ENCODE results near the gene TUSC1. TPM values are rescaled to one million over a fixed set of nuclear protein-coding genes. Genes with fewer than 3 reads are reported as not detected.
"Not testable (repeated sequence)": the region's sequence is repeated elsewhere in the genome, so short reads cannot be mapped to it uniquely, and the experiment has no call there.

TUSC1 gene
- total RNA-seq (2014; rRNA removed; shearing (Covaris generic)): not detected in 2 replicates

DNA sequence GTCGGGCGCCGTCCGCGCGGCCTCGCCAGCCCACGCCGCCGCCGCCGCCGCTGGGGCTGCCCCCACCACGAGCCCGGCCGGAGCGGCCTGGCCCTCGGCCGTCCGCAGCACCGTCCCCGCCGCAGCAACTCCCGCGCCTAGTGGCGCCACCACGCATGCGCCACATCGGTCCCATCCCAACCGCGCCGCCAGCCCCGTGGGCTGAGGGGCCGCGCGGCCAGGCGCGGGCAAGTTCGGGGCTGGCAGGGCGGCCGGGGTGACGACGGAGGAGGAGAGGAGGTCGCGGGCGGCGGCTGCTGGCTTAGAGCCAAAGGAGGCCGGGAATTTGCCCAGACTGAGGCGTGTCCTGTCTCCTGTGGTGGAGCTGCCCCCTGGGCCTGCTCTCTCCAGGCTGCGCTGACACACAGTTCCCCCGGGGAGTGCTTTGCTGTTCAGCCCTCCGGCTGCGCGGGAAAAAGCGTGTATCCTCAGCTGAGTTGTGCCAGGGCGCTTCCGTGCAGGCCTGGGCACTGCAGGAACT is at the start of gene TUSC1:
Gene TUSC1 (minus strand): TSS at position 298 of the 520 bp plus-strand sequence. CDS start 132 bp downstream, at position 166.
- no peak for DNase-seq (ENCODE audit: low read depth)

DNA sequence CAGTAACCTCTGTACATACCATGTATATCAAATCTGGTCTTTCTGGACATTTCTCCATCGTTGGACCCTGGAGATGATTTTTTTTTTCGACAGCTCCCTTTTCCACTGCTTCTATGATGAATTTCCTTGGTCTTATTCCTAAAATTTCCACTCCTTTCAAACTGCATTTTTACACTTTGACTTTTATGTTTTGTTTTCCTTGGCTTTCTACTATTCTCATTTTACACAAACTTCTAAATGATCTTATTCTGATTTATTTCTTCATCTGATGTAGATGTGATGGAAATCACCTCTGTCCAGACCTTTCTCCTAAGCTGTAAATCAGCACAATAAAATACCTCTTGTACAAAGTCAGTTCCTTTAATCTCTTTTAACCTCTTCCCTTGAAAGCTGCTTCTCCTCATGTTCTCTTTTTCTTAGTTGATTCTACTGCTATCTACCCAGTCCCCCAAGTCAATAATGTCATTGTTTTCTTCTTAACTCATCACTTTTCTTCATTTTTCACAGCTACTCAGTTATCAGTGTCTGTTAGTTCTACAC is 48.7 kb upstream of the TUSC1 start:
- no peak for DNase-seq (ENCODE audit: low read depth)

DNA sequence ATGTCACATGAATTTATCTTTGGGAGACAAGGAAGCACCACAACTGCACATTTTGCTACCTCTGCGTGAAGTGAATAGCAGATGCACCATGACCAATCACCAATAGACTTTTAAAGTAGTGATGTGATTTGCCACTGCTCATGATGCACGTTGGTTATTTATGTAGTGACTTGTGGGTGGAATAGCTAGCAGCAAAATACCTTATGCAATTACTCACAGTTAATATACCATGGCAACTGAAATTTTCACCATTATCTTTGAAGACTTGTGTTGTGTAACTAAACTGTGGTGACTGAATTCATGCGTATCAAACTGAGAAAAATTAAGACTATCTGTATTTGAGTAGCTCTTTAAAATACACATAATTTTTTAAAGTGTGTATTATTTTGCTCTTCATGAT is 46.2 kb upstream of the TUSC1 start:
- no peak for DNase-seq (ENCODE audit: low read depth)

DNA sequence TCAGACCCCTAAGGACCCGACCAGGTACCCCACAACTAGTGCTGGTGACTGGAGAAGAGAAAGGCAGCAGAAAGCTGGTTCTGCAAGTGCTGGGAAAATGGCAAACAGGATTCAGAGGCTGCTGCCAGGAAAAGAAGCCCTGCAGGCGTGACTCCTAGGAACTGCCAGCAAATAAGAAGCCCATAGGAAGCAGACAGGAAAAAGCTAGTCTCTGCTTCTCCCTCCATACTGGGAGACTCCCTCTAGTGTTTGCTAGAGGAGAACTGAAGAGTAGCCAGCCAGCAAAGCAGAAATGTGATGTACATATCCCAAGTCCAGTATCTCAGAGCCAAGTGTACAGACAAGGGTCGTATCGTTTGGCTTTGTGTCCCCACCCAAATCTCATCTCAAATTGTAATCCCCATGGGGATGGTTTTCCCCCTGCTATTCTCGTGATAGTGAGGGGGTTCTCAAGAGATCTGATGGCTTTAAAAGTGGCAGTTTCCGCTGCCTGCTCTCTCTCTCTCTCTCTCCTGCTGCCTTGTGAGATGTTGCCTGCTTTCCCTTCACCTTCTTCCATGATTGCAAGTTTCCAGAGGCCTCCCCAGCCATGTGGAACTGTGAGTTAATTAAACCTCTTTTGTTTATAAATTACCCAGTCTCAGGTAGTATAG is 38.1 kb upstream of the TUSC1 start:
- DNase-seq (ENCODE audit: low read depth): no peak

DNA sequence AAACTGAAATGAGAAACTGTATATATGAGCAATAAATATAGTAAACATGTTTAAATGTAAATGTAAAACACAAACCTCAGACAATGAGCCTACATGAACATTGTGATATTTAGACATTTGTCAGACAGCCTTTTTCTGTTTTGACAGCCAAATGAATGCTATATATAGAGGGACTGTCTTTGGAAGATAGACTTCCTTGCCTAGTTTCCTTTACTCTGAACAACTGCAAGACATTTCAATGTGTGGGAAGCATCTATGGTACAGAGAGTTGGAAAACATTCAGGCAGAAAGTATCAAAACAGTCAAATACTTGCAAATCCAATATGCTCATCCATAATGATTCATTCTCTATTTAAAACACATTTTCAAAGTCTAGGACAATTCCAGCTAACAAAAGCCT is 31.7 kb upstream of the TUSC1 start:
- DNase-seq (ENCODE audit: low read depth): no peak

DNA sequence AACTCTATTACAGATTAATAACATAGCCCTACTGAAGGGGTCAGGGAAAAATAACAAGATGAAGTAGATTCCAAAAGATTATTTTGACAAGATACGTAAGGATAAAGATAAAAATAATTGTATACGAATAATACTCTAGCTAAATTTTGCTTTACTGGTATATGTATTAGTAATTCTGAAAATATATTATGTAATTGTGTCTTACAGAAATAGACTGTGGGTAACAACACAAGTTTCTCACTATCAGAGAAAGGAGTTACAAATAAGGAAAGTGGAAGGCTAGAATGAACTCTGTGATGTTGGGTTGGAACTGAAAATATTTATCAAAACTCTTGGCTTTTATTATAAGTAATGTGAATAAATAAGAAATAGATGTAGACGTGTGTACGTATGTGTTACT is 26.6 kb upstream of the TUSC1 start:
- DNase-seq (ENCODE audit: low read depth): no peak

DNA sequence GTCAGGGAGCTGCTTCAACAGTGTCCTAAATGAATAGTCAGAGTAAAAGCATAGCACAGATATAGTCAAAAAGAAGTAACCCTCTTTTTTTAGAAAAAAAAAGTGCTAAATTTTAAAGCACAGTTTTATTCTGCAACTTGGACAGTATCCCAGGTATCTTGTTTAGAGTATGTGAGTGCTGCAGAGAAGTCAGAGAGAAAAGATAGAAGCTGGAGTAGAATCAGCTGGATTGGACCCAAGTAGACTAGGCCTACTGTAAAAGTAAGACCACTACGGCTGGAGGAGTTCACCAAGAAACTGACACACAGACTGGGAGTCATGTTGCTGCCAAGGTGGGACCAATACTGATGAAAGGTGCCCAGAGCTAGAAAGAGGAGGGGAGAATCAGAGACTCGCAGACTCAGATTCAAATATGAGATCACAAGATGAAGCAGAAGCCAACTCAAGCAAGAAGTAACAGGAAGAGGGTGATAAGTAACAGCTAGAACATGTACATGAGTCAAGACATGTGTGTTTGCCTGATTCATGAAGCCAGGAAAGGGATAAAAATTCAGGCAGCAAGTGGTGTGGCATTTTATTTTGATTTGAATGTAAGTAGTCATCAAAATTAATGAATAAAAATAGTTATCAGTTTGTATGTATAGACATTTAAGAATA is 25.6 kb upstream of the TUSC1 start:
- no peak for DNase-seq (ENCODE audit: low read depth)

DNA sequence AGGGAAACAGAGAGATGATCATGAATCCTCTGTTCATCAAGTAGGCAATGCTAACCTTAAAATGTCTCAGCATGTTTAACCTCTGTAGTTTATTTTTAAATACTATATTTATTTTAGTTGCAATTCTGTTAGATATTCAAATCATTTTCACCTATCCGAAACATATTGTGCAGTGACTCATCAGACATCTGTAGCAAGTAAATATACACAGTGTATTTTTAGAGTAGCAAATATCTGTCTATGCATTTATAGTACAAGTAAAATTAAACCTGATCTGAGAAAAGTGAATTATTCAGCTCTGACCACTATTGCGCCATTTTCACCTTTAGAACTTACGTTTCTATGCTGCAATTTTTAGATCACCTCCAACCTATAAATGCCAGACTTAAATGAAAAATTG is 24.3 kb upstream of the TUSC1 start:
- DNase-seq (ENCODE audit: low read depth): no peak

DNA sequence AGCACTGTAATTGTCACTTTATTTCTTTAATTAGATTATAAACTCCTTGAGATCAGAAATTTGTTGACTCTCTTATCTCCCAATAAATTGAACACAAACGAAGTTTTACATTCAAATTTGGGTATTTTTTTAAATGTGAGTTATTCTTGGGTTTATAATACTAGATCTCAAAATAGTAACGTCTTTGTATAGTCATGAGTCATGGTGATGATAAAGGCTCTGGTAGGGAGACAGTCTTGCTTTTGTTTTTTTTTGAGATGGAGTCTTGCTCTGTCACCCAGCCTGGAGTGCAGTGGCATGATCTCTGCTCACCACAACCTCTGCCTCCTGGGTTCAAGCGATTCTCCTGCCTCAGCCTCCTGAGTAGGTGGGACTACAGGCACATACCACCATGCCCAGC is 22.7 kb upstream of the TUSC1 start:
- not testable (repeated sequence) for DNase-seq (ENCODE audit: low read depth)

DNA sequence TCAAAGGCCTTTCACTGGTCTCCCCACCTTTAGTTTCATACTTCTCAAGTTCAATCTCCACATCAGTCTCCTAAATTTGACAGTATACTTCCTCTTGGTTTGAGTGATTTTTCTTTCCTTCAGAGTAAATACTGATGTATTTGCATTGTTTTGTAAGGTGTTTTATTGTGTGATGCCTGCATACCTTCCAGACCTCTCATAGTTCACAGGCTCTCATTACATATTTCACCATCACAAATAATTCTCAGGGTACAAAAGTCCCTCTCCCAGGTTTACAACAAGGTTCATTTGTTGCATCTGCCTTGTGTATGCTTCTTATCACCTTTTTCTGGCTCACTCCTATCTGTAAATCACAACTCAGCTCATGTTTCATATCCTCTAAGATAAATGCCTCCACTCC is 22.2 kb upstream of the TUSC1 start:
- DNase-seq (ENCODE audit: low read depth): no peak

DNA sequence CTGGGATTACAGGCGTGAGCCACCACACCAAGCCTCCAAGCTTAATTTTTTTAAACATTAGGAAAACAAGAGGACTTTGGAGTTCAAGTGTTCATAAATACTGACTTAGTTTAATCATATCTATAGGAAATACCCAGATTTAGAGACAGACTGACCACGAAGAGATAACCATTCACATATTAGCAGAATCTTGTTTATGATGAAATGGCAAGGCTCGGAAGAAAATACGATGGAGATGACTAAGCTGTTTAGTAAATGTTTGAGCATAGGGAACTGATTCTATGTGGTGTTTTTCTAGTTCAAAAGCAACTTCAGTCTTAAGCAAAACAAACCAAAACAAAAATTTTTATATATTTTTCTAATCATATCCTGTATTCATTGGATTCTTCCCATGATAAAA is 13.5 kb upstream of the TUSC1 start:
- DNase-seq (ENCODE audit: low read depth): no peak

DNA sequence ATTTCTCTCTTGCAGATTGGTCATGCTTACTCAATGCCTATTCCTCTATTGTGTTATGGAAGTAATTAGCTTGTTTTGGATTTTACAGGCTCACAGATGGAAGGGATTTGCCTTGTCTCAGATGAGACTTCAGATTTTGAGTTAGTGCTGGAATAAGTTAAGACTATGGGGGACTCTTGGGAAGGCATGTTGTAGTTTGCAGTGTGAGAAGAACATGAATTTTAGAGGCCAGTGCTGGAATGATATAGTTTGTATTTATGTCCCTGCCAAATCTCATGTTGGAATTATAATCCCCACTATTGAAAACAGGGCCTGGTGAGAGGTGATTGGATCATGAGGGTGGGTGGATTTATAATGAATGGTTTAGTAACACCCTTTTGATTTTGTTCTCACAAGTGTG is 6.1 kb upstream of the TUSC1 start:
- no peak for DNase-seq (ENCODE audit: low read depth)

DNA sequence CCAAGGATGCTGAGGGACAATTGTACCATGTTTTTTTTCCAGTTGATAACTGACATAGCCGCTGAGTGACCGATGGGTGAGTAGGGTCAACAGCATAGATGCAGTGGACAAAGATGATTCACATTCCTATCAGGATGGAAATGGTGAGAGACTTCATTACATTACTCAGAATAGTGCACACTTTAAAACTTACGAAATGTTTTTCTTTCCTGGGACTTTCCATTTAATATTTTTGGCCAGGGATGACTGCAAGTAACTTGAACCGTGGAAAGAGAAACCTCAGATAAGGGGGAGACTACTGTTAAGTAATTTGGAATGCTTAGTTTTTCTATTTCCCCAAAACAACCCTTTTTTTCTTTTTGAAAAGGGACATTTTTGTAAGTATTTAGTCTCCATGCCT is 3.0 kb upstream of the TUSC1 start:
- DNase-seq (ENCODE audit: low read depth): no peak

DNA sequence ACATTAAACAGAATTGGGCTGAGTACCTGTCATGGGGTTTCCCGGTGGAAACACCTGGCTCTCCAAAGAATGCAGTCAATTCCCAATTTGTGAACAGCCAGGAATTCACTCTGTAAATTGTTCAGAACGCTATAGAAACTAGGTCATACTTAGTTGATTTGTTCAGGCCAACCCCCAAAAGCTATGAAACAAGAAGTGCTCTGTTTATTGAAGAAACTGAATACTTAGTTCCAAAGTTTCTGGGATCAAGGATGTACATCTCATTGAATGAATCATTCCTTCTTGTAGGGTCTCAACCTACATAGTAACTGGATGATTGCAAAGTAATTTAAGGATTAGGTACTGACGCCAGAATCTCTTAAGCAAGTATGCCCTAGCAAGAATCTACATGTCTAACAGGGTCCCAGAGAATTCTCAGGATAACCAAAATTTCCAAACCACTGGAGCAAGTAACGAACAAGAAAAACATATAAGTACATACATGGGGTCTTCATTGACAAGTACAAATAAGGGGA is 659 bp upstream of the TUSC1 start:
- DNase-seq (ENCODE audit: low read depth): no peak

DNA sequence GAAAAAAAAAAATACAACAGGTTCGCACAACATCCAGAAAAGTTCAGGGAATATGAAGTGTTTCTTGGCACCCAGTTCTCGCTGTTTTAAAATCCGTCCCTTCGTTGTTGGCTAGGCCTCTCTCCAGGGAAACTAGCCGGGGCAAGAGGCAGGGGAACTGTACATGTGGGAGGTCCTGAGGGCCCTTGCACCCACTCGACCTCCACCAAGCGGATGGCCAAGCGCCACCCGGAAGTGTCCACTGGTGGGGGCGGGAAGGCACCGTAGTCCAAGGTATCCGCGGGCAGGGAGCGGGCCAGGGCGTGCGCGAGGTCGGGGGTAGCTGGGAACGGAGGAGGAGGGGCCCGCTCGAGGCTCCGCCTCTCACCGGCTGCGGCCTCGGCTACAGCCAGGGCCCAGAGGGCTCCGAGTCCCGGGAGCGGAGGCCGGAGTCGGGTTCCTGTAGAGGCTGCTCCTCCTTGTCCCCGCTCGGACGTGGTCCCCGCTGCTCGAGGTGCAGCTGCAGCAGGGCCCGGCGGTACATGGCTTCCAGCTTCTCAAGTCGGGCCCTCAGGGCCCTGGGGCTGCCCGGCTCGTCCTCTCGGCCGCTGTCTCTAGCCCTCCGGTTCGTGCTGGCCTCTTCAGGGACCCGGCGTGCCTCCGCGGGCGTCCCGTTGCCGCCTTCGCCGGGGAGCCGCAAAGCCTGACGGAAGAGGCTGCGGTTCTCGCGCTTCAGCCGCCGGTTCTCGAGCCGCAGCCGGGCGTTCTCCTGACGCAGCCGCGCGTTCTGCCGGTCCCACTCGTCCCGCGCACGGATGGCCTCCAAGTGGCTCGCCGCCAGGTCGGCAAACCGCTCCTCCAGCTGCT is 720 bp downstream of the TUSC1 start:
- no peak for DNase-seq (ENCODE audit: low read depth)

DNA sequence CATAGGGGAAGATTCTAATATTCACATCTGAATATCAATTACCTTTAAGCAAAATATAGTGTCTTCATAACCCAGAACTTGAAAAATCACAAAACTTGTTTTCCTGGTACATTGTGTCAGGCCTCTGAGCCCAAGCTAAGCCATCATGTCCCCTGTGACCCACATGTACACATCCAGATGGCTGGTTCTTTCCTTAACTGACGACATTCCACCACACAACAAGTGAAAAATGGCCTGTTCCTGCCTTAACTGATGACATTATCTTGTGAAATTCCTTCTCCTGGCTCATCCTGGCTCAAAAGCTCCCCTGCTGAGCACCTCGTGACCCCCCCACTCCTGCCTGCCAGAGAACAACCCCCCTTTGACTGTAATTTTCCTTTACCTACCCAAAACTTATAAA is 2.4 kb downstream of the TUSC1 start:
- DNase-seq (ENCODE audit: low read depth): not testable (repeated sequence)

DNA sequence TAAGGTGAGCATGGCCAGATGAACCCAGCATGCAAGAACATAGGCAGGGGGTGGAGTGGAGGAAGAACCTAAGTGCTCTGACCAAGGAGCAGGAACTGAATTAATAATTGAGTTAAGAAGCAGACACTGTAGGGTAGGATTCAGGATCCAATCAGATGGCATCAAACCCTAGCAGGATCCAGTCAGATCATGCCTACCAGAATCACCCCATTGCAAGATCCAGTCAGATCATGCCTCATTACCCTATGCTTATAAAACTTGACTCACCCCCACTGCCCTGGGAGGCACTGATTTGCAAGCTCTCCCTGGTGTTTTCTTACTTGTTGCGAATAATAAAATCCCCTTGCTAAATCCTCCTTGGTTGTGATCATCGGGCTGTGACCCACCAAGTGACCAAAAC is 19.7 kb downstream of the TUSC1 start:
- no peak for DNase-seq (ENCODE audit: low read depth)

DNA sequence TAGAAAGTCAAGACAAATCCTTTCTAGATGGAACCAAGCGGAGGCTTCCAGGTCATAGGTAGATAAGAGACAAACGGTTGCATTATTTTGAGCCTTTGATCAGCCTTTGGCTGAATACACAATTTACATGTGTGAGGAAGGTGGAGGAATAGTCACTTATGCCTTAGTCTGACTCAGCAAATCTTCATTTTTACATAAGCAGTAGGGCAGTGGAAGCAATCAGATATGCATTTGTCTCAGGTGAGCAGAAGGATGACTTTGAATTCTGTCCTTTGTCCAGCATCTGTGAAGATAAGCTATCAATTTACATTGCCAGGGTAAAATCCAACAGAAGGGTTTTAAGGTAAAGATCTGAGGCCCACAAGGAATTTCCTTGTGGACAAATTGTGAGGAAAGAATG is 23.8 kb downstream of the TUSC1 start:
- DNase-seq (ENCODE audit: low read depth): no peak

DNA sequence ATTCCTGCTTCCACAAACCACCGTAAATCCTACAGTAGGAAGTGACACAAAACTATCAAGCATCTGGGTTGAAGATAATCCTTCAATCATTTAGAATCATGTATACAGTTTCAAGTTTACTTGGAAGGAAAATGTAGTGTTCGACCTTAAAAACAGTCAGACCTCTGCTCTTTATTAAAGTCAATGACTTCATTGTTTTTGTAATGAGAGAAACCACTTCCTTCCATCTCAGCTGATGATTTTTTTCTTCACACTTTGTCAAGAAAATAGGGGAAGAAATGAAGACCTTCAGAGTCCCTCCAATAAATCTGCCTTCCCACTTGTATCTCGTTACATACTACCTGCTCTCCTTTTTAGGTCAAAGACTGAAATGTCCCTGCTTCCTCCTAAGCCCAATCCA is 30.1 kb downstream of the TUSC1 start:
- no peak for DNase-seq (ENCODE audit: low read depth)

DNA sequence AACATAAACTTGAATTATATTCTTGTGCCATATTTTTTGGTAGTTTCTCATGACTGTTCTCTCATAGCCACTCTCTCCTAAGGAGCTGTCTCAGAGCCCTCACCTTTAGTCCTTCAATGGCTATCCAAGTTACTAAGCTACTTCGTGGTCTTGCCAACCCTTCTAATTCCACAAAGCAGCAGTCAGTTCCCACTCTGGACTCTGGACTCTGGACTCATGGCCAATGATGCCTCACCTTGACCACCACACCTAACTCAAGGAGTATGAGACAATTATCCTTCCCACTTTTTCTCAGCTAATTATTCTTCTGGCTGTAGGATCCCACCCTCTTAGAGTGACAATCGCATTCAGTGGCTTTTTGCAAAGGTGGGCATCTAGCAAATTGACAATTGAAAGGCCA is 42.2 kb downstream of the TUSC1 start:
- no peak for DNase-seq (ENCODE audit: low read depth)

DNA sequence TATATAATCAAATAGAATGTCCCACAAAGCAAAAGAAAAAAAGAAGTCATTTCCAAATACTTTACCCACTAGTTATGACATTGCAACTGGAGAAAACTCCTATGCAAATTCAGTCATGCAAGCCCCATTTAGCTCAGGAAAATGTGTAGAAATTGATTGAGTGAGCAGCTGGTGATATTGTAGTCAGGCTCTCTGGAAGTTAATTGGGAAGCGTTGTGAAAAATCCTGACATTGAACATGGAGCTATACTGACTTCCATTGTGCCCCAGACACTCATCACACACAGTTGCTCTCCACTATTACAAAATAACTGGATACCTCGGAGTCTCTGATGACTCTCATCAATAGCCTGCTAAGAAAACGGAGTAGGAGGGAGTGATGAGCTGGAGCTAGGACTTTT is 49.0 kb downstream of the TUSC1 start:
- no peak for DNase-seq (ENCODE audit: low read depth)
